ENCODE results near the gene TUBB4A.

The TUBB4A gene

GRCh38 chr19:6503407-6504201 lies 1.5 kb upstream of the TUBB4A start:
- Histone ChIP-seq H3K4me1 (ENCODE audit: insufficient read depth, low read length) (no peaks in the 10 kb centered on the region), H3K4me3 (ENCODE audit: low read length) (no peak overlapping the region), H3K36me3 (ENCODE audit: insufficient read depth, low read depth, low read length) (no peaks in the 10 kb centered on the region), H3K9ac (ENCODE audit: low read depth, low read length) (no peak overlapping the region), H3K9me3 (ENCODE audit: insufficient read depth, low read depth, low read length) (no peaks in the 10 kb centered on the region), H3K27me3 (ENCODE audit: insufficient read depth, low read length) (peaks cover 27% of the 10 kb centered on the region), H3K27ac (ENCODE audit: low read length) (no peak overlapping the region)

GRCh38 chr19:6500837-6501739 lies 1.0 kb downstream of the TUBB4A start:
- Histone ChIP-seq H3K27me3 (ENCODE audit: insufficient read depth, low read length) (peaks cover 27% of the 10 kb centered on the region), H3K4me3 (ENCODE audit: low read length) (peak overlapping the region; percentile 63), H3K4me1 (ENCODE audit: insufficient read depth, low read length) (no peaks in the 10 kb centered on the region), H3K9ac (ENCODE audit: low read depth, low read length) (peak overlapping the region; percentile 61; the same call in 1 of the 2 replicates), H3K36me3 (ENCODE audit: insufficient read depth, low read depth, low read length) (no peaks in the 10 kb centered on the region), H3K27ac (ENCODE audit: low read length) (no peak overlapping the region), H3K9me3 (ENCODE audit: insufficient read depth, low read depth, low read length) (no peaks in the 10 kb centered on the region)

GRCh38 chr19:6499052-6499790 lies 2.9 kb downstream of the TUBB4A start:
- Histone ChIP-seq H3K36me3 (ENCODE audit: insufficient read depth, low read depth, low read length) (no peaks in the 10 kb centered on the region), H3K27ac (ENCODE audit: low read length) (no peak overlapping the region), H3K9me3 (ENCODE audit: insufficient read depth, low read depth, low read length) (no peaks in the 10 kb centered on the region)

GRCh38 chr19:6498294-6499036 lies 3.6 kb downstream of the TUBB4A start:
- H3K4me3 ChIP-seq (ENCODE audit: low read length), result no peak overlapping the region
- H3K27me3 ChIP-seq (ENCODE audit: insufficient read depth, low read length), result peaks cover 27% of the 10 kb centered on the region
- no peaks in the 10 kb centered on the region for H3K36me3 ChIP-seq (ENCODE audit: insufficient read depth, low read depth, low read length)
- no peak overlapping the region for H3K9ac ChIP-seq (ENCODE audit: low read depth, low read length)
- no peak overlapping the region for H3K27ac ChIP-seq (ENCODE audit: low read length)
- H3K9me3 ChIP-seq (ENCODE audit: insufficient read depth, low read depth, low read length), result no peaks in the 10 kb centered on the region
- no peaks in the 10 kb centered on the region for H3K4me1 ChIP-seq (ENCODE audit: insufficient read depth, low read length)

More at GRCh38 chr19:6499052-6499790, 2.9 kb downstream of the TUBB4A start:
- peaks cover 27% of the 10 kb centered on the region for H3K27me3 ChIP-seq (ENCODE audit: insufficient read depth, low read length)
- no peak overlapping the region for H3K9ac ChIP-seq (ENCODE audit: low read depth, low read length)
- H3K4me3 ChIP-seq (ENCODE audit: low read length), result no peak overlapping the region
- H3K4me1 ChIP-seq (ENCODE audit: insufficient read depth, low read length), result no peaks in the 10 kb centered on the region

- no peaks in the 10 kb centered on the region for H3K9me3 ChIP-seq (ENCODE audit: insufficient read depth, low read depth, low read length)
- H3K4me3 ChIP-seq (ENCODE audit: low read length), result no peak overlapping the region
- H3K36me3 ChIP-seq (ENCODE audit: insufficient read depth, low read depth, low read length), result no peaks in the 10 kb centered on the region
- H3K27me3 ChIP-seq (ENCODE audit: insufficient read depth, low read length), result peaks cover 9% of the 10 kb centered on the region
- no peak overlapping the region for H3K27ac ChIP-seq (ENCODE audit: low read length)
- H3K4me1 ChIP-seq (ENCODE audit: insufficient read depth, low read length), result no peaks in the 10 kb centered on the region
- no peak overlapping the region for H3K9ac ChIP-seq (ENCODE audit: low read depth, low read length)
These were observed 6.2 kb downstream of the TUBB4A start for GRCh38 chr19:6495947-6496346.

DNA sequence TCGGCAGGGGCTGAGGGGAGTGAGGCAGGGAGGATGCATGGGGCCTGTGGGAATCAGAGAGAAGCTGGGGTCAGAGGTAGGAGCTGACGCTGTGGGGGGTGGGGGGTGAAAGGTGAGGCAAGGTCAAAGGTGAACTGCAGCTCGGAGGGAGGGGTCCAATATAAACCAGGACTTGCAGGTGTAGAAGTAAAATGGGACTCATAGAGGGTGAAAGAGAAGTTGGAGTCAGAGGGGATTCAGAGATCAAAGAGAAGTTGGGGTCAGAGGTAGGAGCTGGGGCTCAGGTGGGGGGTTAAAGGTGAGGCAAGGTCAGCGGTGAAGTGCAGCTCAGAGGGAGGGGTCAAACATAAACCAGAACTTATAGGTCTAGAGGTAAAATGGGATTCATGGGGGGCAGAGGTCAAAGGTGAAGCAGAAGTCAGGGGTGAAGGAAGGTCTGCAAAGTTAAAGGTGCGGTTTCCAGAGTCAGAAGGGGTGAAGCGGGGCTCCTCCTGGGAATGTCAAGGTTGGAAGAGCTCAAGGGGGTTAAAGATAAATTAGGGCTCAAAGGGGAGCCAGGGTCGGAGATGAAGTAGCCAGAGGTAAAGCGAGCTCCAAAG lies 7.6 kb downstream of the TUBB4A start:
- H3K27ac ChIP-seq (ENCODE audit: low read length), result no peak overlapping the region
- no peaks in the 10 kb centered on the region for H3K4me1 ChIP-seq (ENCODE audit: insufficient read depth, low read length)
- H3K27me3 ChIP-seq (ENCODE audit: insufficient read depth, low read length), result 0 out of 2 replicates have a peak, but pooled peaks cover 4% of the 10 kb centered on the region
- H3K9me3 ChIP-seq (ENCODE audit: insufficient read depth, low read depth, low read length), result no peaks in the 10 kb centered on the region
- no peak overlapping the region for H3K4me3 ChIP-seq (ENCODE audit: low read length)
- H3K36me3 ChIP-seq (ENCODE audit: insufficient read depth, low read depth, low read length), result no peaks in the 10 kb centered on the region
- H3K9ac ChIP-seq (ENCODE audit: low read depth, low read length), result no peak overlapping the region

- Histone ChIP-seq H3K36me3 (ENCODE audit: insufficient read depth, low read depth, low read length) (no peaks in the 10 kb centered on the region), H3K27me3 (ENCODE audit: insufficient read depth, low read length) (0 out of 2 replicates have a peak, but pooled peaks cover 4% of the 10 kb centered on the region), H3K4me3 (ENCODE audit: low read length) (no peak overlapping the region), H3K4me1 (ENCODE audit: insufficient read depth, low read length) (no peaks in the 10 kb centered on the region), H3K9ac (ENCODE audit: low read depth, low read length) (no peak overlapping the region), H3K27ac (ENCODE audit: low read length) (no peak overlapping the region), H3K9me3 (ENCODE audit: insufficient read depth, low read depth, low read length) (no peaks in the 10 kb centered on the region)
These were observed 10.1 kb downstream of the TUBB4A start for GRCh38 chr19:6491802-6492592.

GRCh38 chr19:6490134-6490533 lies 12.0 kb downstream of the TUBB4A start:
- no peaks in the 10 kb centered on the region for H3K36me3 ChIP-seq (ENCODE audit: insufficient read depth, low read depth, low read length)
- H3K4me1 ChIP-seq (ENCODE audit: insufficient read depth, low read length), result no peaks in the 10 kb centered on the region
- no peak overlapping the region for H3K9ac ChIP-seq (ENCODE audit: low read depth, low read length)
- no peak overlapping the region for H3K4me3 ChIP-seq (ENCODE audit: low read length)
- H3K27me3 ChIP-seq (ENCODE audit: insufficient read depth, low read length), result 0 out of 2 replicates have a peak, but pooled peaks cover 4% of the 10 kb centered on the region
- H3K9me3 ChIP-seq (ENCODE audit: insufficient read depth, low read depth, low read length), result no peaks in the 10 kb centered on the region
- no peak overlapping the region for H3K27ac ChIP-seq (ENCODE audit: low read length)

- H3K4me3 ChIP-seq (ENCODE audit: low read length), result no peak overlapping the region
- no peaks in the 10 kb centered on the region for H3K36me3 ChIP-seq (ENCODE audit: insufficient read depth, low read depth, low read length)
- no peaks in the 10 kb centered on the region for H3K9me3 ChIP-seq (ENCODE audit: insufficient read depth, low read depth, low read length)
- no peak overlapping the region for H3K9ac ChIP-seq (ENCODE audit: low read depth, low read length)
- H3K4me1 ChIP-seq (ENCODE audit: insufficient read depth, low read length), result no peaks in the 10 kb centered on the region
- no peak overlapping the region for H3K27ac ChIP-seq (ENCODE audit: low read length)
- 0 out of 2 replicates have a peak, but pooled peaks cover 4% of the 10 kb centered on the region for H3K27me3 ChIP-seq (ENCODE audit: insufficient read depth, low read length)
These were observed 12.6 kb downstream of the TUBB4A start for GRCh38 chr19:6489278-6490061.
